ENCODE data around the gene GBE1. TPM values are rescaled to one million over a fixed set of nuclear protein-coding genes. Genes with fewer than 3 reads are reported as not detected.
"Not testable (repeated sequence)": the region's sequence is repeated elsewhere in the genome, so short reads cannot be mapped to it uniquely, and the experiment has no call there.

The GBE1 gene
- polyA plus RNA-seq (ENCODE audit: insufficient read length) = 10.0 TPM

DNA sequence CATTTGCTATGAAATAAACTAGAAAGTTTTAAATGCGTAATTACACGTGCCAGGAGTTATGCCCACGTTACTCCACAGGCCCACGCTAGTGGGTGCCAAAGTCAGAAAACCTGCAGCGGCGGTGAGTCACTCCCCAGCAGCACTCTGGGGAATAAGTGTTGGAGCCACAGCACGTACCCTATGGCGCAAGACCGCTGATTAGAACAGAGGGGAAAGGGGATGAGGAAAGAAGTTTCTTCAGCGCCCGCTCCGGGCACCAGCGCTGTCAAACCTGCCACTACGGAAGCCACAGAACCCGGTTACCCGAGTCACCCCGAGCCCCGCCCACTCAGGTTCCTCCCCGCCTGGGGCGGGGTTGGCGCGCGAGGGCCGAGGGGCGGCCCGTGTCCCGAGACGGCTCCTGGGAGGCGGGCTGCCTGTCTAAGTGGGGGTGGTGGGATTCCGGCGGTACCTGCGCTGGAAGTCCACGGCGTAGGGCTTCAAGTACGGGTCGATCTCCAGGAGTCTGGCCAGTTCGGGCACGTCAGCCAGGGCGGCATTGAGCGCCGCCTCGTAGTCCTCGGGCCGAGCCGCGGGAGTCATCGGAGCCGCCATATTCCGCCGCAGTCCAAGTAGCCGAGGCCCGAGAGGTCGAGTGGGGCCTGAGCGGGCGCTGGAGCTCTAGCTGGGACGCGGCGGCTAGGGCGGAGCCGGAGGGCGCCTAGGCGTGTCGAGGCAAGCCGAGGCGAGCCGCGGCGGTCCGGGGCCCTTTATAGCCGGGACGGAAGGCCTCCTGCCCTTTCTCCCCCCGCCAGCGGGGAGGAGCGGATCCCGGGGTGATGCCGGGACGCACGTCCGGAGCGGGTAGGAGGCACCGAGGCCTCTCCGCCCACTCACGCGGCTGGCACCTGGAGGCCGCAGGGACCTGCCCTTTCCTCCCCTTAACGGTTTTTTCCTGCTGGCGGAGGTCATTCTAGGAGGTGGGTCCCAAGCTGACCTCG lies at the start of gene GBE1:
GBE1 (minus strand) TSS at position 722 of the 980 bp plus-strand sequence; CDS start at position 594, 128 bp downstream.
- peak; percentile 93 for DNase-seq

DNA sequence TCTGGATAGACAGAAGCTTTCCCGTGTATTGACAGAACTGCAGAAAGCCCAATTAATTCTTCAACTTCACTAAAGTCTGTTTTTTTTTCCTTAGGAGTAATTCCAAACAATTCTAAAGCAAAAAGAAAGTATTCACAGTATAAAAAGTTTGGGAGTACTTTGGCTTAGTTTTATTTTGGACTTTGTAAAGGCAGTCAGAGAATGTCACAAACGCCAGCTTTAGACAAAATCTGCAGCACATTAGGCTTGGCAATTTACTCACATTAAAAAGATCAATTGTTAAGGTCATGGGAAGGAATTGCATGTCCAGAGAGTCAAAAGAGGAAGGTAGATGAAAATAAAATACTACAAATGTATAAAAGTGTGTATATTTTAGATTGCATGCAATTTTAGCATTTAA lies 47.5 kb upstream of the GBE1 start:
- DNase-seq = no peak

DNA sequence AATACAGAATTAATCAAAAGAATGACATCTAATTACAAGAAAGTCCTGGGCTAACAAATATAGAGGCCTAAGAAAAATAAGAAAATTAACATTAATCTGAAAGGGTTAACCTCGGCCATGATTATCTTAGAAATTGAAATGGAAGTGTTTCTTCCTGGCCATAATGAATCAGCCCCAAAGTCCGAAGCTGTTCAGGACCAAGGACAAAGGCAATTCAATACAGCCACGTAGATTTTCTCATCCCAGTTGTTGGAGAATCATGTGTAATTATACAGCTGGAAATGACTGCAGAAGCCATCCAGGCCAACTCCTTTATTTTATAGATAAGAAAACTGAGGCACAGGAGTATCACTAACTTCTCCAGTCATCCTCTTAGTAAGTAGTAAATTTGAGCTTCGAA lies 38.0 kb upstream of the GBE1 start:
- no peak for DNase-seq

DNA sequence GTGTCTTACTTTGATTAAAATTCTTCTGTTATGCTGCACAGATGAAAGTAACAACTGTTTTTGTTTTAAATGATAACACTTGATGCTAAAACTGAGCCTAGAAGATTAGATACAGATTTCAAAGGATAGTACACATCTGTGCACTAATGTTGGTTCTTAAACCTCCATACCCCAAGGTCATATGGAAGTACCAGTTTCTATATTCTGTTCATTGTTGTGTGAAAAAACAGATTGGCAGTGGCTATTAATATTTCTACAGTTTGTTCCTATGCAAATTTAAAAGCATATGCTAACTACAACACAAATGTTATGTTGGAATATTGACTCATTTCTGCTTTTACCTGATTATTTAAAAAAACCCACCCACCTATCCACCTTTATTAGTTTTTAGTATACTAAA lies 32.0 kb upstream of the GBE1 start:
- DNase-seq = no peak

DNA sequence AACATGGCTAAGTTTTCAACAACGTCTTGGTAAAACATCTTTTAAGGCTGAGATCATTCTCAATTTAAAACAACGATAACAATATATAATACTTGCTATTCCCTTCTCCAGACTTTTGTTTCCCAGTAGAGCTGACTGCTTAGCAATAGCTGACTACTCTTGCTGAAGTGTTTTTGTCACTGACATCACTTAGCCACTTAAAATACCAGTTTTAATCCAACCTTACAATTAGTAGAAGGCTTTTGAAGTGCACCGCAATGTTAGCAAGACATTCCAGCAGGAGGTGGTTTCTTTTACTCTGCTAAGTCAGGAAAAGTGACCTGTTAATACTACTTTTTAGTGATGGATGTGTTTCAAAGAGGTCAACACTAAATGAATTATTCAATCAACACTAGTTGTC lies 28.7 kb upstream of the GBE1 start:
- no peak for DNase-seq

DNA sequence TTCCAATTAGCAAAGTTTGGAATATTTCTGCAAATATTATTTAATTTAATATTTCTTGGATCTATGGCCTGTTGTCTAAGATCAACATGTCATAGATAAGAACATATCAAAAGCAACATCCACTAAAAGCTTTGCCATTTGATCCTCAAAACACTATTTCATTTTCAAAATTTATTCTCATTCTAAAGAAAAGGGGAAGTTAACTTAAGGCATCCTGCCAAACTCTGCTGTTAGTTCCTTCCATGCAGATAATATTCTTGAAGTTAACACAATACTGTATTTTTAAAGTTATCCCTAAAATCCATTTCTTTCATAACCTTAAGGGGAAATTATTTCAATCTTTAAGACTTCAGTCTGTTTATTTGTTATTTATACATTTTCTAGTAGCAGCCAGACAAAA lies 28.2 kb upstream of the GBE1 start:
- no peak for DNase-seq

DNA sequence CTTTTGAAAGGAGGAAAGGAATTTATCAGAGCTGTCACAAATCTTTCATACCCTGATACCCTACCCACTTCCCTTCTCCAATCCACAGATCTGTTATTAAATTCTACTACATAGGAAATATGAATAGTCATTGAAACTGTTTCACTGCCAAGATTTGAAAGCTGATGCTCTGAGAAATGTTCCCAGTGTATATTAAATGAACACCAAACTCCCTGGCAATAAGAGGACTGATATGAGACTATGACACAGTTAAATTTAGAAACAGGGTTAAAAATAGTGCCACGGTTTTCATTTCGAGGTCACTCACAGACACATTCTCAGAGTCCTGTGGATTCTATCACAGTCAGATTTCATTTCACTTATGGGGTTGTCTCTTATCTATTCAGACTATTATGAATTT lies 27.2 kb upstream of the GBE1 start:
- no peak for DNase-seq

DNA sequence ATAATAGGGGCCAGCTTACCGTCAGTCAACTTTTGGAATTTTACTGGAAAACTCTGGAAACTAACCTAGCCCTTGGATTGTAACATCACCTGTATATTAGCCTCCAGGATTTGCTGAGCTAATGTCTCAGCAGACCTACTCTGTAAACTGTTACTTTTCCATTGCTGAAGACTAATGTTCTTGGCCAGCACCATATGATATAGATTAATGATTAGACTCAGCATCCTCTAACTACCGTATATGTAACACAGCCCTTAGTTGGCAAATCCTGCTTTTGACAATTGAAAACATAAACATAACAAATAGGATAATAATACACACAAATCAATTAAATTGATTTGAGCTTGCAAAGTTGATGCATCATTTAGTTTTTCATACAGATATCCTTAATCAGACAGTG lies 26.6 kb upstream of the GBE1 start:
- DNase-seq = no peak

DNA sequence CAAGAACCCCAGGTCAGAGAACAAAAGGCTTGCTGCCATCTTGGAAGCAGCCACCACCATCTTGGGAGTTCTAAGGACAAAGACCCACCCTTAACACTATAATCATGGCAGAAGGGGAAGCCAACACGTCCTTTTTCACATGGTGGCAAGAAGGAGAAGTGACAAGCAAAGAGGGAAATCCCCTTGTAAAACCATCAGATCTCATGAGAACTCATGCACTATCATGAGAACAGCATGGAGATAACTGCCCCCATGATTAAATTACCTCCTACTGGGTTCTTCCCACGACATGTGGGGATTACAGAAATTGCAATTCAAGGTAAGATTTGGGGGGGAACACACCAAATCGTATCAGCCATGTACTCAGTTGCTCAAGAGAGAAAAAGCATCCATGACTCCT lies 21.1 kb upstream of the GBE1 start:
- DNase-seq = no peak

DNA sequence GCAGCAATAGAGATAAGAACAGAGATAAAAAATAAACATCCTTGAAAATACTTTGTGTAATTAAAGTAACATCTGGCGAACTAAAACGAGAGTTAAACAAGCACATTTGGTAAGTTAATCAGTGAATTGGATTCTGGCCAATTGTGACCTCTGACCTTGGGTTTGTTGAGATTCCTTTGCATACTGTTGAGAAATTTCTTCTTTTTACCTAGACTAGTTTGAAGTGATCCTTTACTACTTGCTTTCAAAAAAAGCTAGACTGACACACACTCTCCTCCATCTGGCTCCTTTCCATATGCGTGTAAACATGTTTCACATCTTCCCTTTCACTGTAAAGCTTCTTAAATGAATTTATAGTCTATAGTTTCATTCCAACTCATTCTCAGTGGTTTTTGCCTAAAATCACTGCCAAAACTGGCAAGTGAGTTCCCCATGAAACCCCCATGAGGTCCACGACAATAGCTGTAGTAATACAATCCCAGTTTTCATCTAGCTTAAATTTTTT lies 17.3 kb upstream of the GBE1 start:
- DNase-seq = peak; percentile 22

DNA sequence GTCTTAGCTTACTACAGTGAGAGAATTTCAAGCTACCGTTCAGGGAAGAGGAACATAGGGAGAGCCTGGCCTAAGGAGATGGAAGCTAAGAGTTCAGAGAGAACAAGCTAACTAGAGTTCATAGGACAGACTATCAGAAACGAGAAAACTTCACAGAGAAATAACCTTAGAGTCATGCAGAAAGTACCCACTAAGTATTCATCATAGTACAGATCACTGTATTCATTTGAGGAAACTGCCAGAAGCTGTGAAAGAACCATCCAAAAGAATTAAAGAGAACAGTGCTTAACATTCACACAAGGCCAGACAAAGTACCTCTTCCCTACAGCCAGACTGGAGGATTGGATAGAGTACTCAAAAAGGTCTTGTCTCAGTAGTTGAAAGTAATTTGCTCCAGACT lies 15.2 kb upstream of the GBE1 start:
- no peak for DNase-seq

DNA sequence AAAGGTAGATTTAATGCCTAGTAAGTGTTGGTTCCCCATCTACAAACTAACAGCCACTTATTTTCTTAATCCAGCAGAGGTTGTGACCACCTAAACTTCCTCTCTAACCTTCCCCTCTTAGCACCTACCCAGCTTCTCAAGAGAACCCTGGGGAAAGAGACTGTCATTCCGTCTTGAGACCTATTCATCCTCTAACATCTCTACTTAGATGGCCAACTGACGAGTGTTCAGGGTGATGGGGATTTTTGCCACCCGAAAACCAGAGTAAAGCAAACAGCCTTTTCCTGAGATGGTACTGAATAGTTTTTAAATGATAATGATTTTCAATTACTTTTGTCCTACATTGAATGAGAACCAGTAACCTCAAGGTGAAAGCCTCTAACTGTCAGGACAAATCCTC lies 9.3 kb upstream of the GBE1 start:
- no peak for DNase-seq

DNA sequence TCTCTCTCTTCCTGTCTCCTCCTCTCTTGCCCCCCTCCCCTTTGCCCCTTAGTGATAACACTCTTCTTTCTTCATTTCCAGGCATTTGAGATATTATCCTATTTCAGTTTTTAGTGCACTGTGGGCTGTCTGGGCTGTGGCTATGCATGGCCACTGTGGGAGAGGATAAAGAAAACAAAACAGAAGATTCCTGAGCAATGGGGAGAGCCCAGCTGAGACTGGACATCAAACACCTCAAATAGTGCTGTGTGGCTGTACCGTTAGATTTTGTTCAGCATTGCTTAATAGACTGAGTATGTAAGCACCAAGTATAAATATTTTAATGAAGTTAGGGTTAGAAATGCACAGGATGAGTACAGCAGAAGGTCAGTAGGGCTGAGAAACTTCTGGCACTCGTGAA lies 7.9 kb upstream of the GBE1 start:
- DNase-seq = no peak

DNA sequence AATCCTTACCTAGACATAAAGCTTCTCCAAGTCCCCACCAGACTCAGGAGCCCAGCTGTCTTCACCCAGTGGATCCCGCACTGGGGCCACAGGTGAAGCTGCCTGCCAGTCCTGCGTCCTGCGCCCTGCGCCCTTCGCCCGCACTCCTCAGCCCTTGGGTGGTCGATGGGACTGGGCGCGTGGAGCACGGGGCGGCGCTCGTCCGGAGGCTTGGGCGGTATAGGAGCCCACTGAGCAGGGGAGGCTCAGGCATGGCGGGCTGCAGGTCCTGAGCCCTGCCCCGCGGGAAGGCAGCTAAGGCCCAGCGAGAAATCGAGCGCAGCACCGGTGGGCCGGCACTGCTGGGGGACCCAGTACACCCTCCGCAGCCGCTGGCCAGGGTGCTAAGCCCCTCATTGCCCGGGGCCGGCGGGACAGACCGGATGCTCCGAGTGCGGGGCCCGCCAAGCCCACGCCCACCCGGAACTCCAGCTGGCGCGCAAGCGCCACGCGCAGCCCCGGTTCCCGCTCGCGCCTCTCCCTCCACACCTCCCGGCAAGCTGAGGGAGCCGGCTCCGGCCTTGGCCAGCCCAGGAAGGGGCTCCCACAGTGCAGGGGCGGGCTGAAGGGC lies 5.9 kb upstream of the GBE1 start:
- not testable (repeated sequence) for DNase-seq

DNA sequence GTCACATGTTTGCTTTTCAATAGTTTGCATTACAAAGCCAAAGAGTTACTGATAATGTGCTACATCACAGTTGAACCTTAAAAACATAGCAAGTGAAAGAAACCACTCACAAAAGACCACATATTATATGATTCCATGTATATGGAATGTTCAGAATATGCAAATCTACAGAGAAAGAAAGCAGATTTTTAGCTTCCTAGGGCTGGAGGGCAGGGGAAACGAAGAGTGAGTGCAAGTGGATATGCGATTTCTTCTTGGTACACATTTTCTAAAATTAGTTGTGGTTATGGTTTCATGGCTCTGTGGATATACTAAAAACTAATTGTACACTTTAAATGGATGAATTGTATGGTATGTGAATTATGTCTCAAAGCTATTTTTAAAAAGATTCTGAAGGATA lies 4.0 kb upstream of the GBE1 start:
- no peak for DNase-seq

DNA sequence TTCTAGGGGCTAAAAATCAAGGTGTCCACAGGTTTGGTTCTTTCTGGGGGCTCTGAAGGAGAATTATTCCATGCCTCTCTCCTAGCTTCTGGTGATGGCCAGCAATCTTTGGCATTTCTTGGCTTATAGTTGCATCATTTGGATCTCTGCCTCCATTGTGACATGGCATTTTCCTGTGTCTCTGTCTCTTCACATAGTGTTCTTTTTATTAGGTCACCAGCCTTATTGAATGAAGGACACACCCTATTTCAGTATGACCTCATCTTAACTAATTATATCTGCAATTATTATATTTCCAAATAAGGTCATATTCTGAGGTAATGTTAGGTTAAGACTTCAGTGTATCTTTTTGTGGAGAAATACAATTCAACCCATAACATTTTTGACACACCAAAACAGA lies 3.2 kb upstream of the GBE1 start:
- DNase-seq = no peak

DNA sequence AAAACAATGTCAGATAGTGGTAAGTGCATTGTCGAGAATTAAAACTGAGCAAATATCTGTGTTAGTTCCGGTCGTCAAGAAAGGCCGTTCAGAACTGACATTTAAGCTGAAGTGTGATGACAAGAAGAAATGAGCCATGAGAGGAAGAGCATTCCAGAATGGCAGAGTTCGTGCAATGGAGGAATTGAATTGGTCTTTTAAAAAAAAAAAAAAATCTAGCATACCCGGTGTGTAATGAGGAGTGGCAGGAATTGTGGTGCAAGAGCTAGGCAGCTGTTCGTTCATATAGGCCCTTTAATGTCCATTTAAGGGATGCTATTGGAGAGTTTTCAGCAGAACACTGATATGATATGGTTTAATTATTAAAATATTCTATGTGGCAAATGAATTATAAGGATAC lies 2.6 kb upstream of the GBE1 start:
- no peak for DNase-seq

DNA sequence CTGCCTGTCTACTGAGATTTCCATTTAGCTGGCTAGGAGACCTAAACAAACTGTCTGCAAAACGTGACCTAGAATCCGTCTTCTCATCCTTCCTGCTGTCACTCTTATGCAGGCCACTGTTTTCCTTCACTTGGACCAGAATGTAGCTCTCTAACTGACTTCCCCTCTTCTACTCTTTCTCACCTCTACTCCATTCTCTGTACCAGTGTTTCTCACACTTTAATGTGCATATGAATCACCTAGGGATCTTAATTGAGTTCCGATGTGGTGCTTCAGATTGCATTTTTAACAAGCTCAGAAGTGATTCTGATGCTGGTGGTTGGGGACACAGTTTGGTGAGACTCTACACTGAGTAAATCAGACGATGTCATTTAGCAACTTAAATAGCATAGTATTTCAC lies 1.6 kb upstream of the GBE1 start:
- no peak for DNase-seq

DNA sequence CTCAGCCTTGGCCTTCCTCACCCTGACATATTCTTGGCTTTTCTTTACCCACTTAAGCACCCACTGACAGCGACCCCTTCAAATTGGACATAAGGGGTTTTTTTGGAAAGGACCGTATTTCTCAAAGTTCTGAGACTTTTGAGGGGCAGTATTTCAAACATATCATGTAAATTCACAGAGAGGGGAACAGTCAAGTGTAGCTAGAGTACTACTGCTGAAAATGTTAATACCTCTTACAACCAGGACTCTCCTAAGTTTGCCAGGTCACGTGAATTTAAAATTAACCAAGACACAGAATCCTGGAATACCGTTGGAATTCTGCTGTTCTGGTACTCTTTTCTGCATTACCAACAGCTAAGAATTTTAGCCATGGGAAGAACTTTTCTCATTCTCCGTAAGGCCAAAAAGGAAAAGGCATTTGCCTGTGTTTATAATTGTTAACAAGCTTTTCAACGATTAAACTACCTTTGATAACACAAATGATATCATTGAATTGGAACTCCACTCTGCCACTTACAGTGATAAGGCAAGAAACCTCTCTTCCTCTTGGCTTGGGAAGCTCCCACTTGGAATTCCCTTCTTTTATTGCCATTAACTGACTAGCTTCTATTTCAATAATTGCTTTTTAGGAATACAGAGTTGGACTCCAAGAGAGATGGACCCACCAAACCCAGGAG lies 597 bp upstream of the GBE1 start:
- DNase-seq = no peak

DNA sequence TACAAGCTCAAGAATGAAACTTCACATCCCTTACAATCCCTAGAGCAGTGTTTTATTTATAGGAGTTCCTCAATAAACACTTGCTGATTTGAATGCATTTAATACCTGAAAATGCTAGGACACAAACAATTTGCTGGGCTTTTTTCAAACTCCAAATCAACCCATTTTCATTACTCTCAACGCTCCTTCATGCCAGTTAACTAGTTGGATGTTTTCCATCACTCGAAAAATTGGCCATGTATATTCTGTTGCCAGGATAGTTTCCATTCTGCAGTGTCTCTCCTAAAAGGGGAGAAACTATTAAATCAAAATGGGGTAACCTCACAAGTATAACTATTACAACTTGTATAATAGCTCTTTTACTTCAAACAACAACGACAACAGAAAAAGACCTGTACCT lies 1.2 kb downstream of the GBE1 start:
- no peak for DNase-seq

DNA sequence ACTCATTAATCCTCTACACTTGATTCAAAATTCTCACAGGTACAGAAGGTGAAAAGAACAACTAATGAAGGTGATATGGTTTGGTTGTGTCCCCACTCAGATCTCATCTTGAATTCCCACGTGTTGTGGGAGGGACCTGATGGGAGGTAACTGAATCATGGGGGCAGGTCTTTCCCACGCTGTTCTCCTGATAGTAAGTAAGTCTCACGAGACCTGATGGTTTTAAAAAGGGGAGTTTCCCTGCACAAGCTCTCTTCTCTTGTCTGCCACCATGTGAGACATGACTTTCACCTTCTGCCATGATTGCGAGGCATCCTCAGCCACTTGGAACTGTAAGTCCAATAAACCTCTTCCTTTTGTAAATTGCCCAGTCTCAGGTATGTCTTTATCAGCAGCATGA lies 2.7 kb downstream of the GBE1 start:
- DNase-seq = not testable (repeated sequence)

DNA sequence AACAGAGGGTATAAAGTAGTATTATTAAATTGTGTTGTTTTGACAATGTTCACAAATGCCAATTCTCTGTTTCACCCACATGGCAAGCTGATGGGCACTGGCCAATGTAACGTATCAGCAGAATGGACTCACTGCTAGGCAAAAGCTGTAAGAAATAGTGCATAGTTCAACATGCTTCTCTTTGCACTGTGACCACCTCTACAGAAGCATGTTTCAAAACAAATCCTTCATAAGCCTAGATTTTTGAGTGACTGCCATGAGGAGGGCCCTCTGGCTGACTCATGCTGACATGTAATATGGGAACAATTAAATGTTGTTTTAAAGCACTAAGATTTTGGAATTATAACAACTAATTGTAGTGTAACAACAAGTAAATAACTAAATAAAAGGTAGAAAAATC lies 3.2 kb downstream of the GBE1 start:
- no peak for DNase-seq

DNA sequence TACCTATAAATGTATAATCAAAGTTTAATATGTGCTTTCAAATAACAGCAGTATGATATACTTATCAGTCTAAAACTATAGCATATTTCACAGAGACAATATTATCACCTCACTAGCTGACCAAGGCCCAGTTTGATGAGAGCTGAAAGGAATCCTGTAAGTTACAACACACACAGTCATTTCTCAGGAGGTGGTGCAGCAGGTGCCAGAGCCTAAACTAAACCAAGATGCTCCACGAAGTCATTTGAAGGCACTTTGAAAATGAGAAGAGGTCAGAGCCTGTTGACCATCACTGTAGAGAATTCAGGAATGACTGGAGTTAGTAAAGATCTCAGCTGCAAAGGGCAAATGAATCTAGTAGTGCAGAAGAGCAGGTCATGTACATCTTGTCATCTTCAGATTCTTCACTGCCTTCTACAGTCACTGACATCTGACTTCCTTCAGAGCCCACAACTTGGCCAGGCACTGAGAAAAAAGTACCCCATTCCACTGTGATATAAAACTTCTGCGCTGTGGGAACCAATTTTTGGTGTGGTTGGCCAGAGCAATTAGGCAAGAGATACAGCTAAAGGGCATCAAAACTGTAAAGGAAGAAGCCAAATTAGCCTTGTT lies 7.9 kb downstream of the GBE1 start:
- no peak for DNase-seq
